HCT116 (cell line): ENCODE measurements around the gene ACOT7. TPM values are rescaled to one million over a fixed set of nuclear protein-coding genes. Genes with fewer than 3 reads are reported as not detected.
A peak's percentile ranks its signal among the peaks of the same experiment; 100 is the strongest.

Source experiments
- ATAC-seq: fragments of 200-7000 bp; cut with Tn5 transposase; 2 replicates; pipeline ENCODE4 v1.9.1; 2020; ENCODE audit warnings: mild to moderate bottlenecking, moderate library complexity
- BruUV-seq: library from RNA; stranded (reverse); fragments of 400-500 nt; replicated peaks from 2 replicates; lab custom pipeline; 2021; lab: Mats Ljungman, UMichigan
- CTCF ChIA-PET: fragments of 300-600 bp; sonication (Branson Sonifier 250); formaldehyde crosslinking; loops from one replicate; lab custom pipeline; 2021; ENCODE audit warnings: antibody characterized with exemption; lab: Charles Lee
- POLR2A ChIA-PET: fragments of 300-600, 350-600 bp; sonication (Branson Sonifier 250); formaldehyde crosslinking; loops from one replicate; lab custom pipeline; 2021; ENCODE audit warnings: antibody characterized with exemption; lab: Charles Lee
- RAD21 ChIA-PET, 2 experiments: fragments of 300-600 bp; sonication (Branson Sonifier 250); formaldehyde crosslinking; loops; one replicate each; lab custom pipeline; 2023; ENCODE audit warnings: low total read pairs in 2 of 2; ENCODE audit not compliant: uncharacterized antibody in 2 of 2, unreplicated experiment in 2 of 2, low non-redundant PET in 1 of 2; lab: Charles Lee
- DNase-seq: peaks from one replicate; pipeline ENCODE4 v3.0.0-alpha.2; 2010; ENCODE audit warnings: low read depth, low spot score
- H2AFZ ChIP-seq: fragments of 200-600 bp; shearing (Covaris generic), sonication (generic); 2 replicates; pipeline ENCODE4 v1.6.1; 2017; ENCODE audit warnings: low read depth, mixed run types, mixed read lengths, antibody characterized with exemption, low read length; ENCODE audit not compliant: poor library complexity, severe bottlenecking
- H3K27ac ChIP-seq: 2 replicates; pipeline ENCODE4 v1.5.1; 2012; ENCODE audit warnings: low read depth, low read length
- H3K27me3 ChIP-seq: fragments of 200-600 bp; sonication (generic); 2 replicates; pipeline ENCODE4 v1.6.1; 2016; ENCODE audit warnings: mixed run types, low read length, mixed read lengths; ENCODE audit not compliant: insufficient read depth
- H3K36me3 ChIP-seq, 2 experiments: fragments of 200-500 bp in 1 of 2; fragments of 200-600 bp in 1 of 2; sonication (Bioruptor generic) in 1 of 2; sonication (generic) in 1 of 2; 2 replicates each; pipeline versions ENCODE4 v1.5.1 to v1.6.1; 2014 to 2016; ENCODE audit warnings: low read length in 2 of 2, inconsistent platforms in 1 of 2, mixed read lengths in 1 of 2, mixed run types in 1 of 2; ENCODE audit not compliant: insufficient read depth in 2 of 2, control insufficient read depth in 1 of 2
- H3K4me1 ChIP-seq, 2 experiments: fragments of 200-600 bp in 1 of 2; sonication (generic) in 1 of 2; 2 replicates each; pipeline versions ENCODE4 v1.5.1 to v1.6.1; 2012 to 2017; ENCODE audit warnings: low read length in 2 of 2, inconsistent platforms in 1 of 2, mild to moderate bottlenecking in 1 of 2, mixed read lengths in 1 of 2, mixed run types in 1 of 2, moderate library complexity in 1 of 2; ENCODE audit not compliant: insufficient read depth in 2 of 2, control insufficient read depth in 1 of 2
- H3K4me2 ChIP-seq: fragments of 200-600 bp; sonication (generic); 2 replicates; pipeline ENCODE4 v1.6.1; 2017; ENCODE audit warnings: mixed run types, low read length, mixed read lengths
- H3K4me3 ChIP-seq, 2 experiments: fragments of 200-600 bp in 1 of 2; sonication (generic) in 1 of 2; replicated peaks in 1 of 2; 2 replicates each; pipeline ENCODE4 v1.5.1; 2011 to 2016; ENCODE audit warnings: low read length in 2 of 2, control low read depth in 1 of 2, low read depth in 1 of 2, mild to moderate bottlenecking in 1 of 2, mixed read lengths in 1 of 2, mixed run types in 1 of 2
- H3K79me2 ChIP-seq: fragments of 200-600 bp; sonication (generic); 2 replicates; pipeline ENCODE4 v1.6.1; 2017; ENCODE audit warnings: mild to moderate bottlenecking, mixed run types, low read length, moderate library complexity, mixed read lengths; ENCODE audit not compliant: insufficient read depth
- H3K9ac ChIP-seq: fragments of 200-600 bp; sonication (generic); 2 replicates; pipeline ENCODE4 v1.6.1; 2016; ENCODE audit warnings: low read length, mixed read lengths
- H3K9me2 ChIP-seq: fragments of 200-600 bp; sonication (generic), shearing (Covaris generic); 2 replicates; pipeline ENCODE4 v1.6.1; 2017; ENCODE audit warnings: mixed run types, mild to moderate bottlenecking, moderate library complexity; ENCODE audit not compliant: insufficient read depth
- H3K9me3 ChIP-seq, 2 experiments: fragments of 200-500 bp in 1 of 2; fragments of 200-600 bp in 1 of 2; sonication (Bioruptor generic) in 1 of 2; sonication (generic) in 1 of 2; 2 replicates each; pipeline ENCODE4 v1.6.1; 2014 to 2017; ENCODE audit warnings: low read length in 2 of 2, mixed read lengths in 2 of 2, inconsistent platforms in 1 of 2, low read depth in 1 of 2, mild to moderate bottlenecking in 1 of 2, mixed run types in 1 of 2, moderate library complexity in 1 of 2; ENCODE audit not compliant: control insufficient read depth in 1 of 2, insufficient read depth in 1 of 2
- H4K20me1 ChIP-seq: fragments of 200-600 bp; sonication (generic), shearing (Covaris generic); 2 replicates; pipeline ENCODE4 v1.6.1; 2017; ENCODE audit warnings: mixed run types, mild to moderate bottlenecking, moderate library complexity; ENCODE audit not compliant: insufficient read depth
- CBX3 ChIP-seq: IDR thresholded peaks from 2 replicates; pipeline ENCODE4 v1.6.1; 2012; ENCODE audit warnings: low read depth
- EZH2phosphoT487 ChIP-seq: fragments of 200-600 bp; IDR thresholded peaks from 2 replicates; pipeline ENCODE4 v1.6.1; 2018; ENCODE audit warnings: antibody characterized with exemption, borderline replicate concordance
- POLR2A ChIP-seq: IDR thresholded peaks from 2 replicates; pipeline ENCODE4 v1.7.0; 2011; ENCODE audit warnings: borderline replicate concordance; ENCODE audit not compliant: insufficient read depth, insufficient read length; ENCODE audit errors: extremely low read depth
- POLR2AphosphoS5 ChIP-seq: IDR thresholded peaks from 2 replicates; pipeline ENCODE4 v1.6.1; 2011; ENCODE audit warnings: mild to moderate bottlenecking, low read depth, low read length, moderate library complexity
- SRF ChIP-seq: IDR thresholded peaks from 2 replicates; pipeline ENCODE4 v1.6.1; 2012; ENCODE audit warnings: low read depth
- TCF7L2 ChIP-seq: IDR thresholded peaks from 2 replicates; pipeline ENCODE4 v1.7.0; 2011; ENCODE audit warnings: borderline replicate concordance, inconsistent platforms; ENCODE audit not compliant: insufficient read depth, insufficient read length; ENCODE audit errors: extremely low read depth
- intact Hi-C: fragments of 100-400 bp; cut with micrococcal nuclease; formaldehyde crosslinking; loops from 2 replicates; pipeline ENCODE4 v1.10.0; 2022
- total RNA-seq: library from RNA; stranded (reverse); gene quantifications from one replicate; pipeline ENCODE4 v1.2.1, GENCODE V29; 2021; ENCODE audit not compliant: unreplicated experiment
- TF ChIP-seq, protein P1 (sequence below): IDR thresholded peaks from 2 replicates; pipeline ENCODE4 v1.6.1; 2012
- TF ChIP-seq, protein P2 (sequence below), 3 experiments: fragments of 200-600 bp in 1 of 3; sonication (generic) in 1 of 3; IDR thresholded peaks in 2 of 3; conservative IDR thresholded peaks in 1 of 3; 2 replicates each; pipeline ENCODE4 v1.5.1; 2012 to 2017; ENCODE audit warnings: low read depth in 2 of 3, low read length in 2 of 3, antibody characterized with exemption in 1 of 3, borderline replicate concordance in 1 of 3, control low read depth in 1 of 3, mild to moderate bottlenecking in 1 of 3, mixed read lengths in 1 of 3, mixed run types in 1 of 3, moderate library complexity in 1 of 3; ENCODE audit not compliant: insufficient read depth in 1 of 3

ACOT7 gene
- total RNA-seq, 1 experiment from 2014 or later = 162 TPM

DNA sequence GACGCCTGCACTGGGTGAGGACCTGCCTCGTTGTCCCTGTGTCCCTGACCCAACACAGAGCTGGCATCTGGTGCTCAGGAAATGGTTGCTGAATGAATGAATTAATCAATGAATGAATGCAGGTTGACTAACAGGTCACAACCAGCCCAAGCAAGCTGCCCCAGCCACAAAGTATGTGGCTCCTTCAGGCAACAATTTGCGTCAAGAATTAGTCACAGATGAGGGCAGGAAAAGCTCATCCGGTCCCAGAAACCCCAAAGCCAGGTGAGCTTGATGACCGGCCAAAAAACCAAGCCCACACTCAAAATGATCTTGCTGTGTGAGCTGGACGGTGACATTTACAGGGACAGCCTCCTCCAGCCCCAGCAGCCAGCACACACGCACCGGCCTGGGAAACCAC lies 92.0 kb downstream of the ACOT7 start:
- Histone ChIP-seq H3K9me3 (no peaks in the 10 kb centered on the region), H2AFZ (no peak overlapping the region), H3K4me3 (no peak overlapping the region), H3K36me3 (no peaks in the 10 kb centered on the region), H3K79me2 (no peaks in the 10 kb centered on the region), H3K9me2 (no peaks in the 10 kb centered on the region), H3K4me1 (peaks cover 0 to 9% of the 10 kb centered on the region in 2 experiments; a peak in 1 of 4 replicates), H3K27me3 (no peaks in the 10 kb centered on the region), H3K27ac (no peak overlapping the region), H3K9ac (no peak overlapping the region), H3K4me2 (no peak overlapping the region), H4K20me1 (no peaks in the 10 kb centered on the region)
- TF ChIP-seq EZH2phosphoT487 (no peak), SRF (no peak), POLR2AphosphoS5 (no peak), POLR2A (no peak), TCF7L2 (no peak), CBX3 (no peak)
- TF ChIP-seq, protein P1, sequence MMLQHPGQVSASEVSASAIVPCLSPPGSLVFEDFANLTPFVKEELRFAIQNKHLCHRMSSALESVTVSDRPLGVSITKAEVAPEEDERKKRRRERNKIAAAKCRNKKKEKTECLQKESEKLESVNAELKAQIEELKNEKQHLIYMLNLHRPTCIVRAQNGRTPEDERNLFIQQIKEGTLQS = no peak
- ChIA-PET CTCF (no interaction called here), POLR2A (no interaction called here), RAD21 (no interaction called here)
- BruUV-seq = no TSS peak
- intact Hi-C loops = no loop called here
- peak; percentile 20; the same call in 1 of the 2 replicates for ATAC-seq
- DNase-seq = no peak

DNA sequence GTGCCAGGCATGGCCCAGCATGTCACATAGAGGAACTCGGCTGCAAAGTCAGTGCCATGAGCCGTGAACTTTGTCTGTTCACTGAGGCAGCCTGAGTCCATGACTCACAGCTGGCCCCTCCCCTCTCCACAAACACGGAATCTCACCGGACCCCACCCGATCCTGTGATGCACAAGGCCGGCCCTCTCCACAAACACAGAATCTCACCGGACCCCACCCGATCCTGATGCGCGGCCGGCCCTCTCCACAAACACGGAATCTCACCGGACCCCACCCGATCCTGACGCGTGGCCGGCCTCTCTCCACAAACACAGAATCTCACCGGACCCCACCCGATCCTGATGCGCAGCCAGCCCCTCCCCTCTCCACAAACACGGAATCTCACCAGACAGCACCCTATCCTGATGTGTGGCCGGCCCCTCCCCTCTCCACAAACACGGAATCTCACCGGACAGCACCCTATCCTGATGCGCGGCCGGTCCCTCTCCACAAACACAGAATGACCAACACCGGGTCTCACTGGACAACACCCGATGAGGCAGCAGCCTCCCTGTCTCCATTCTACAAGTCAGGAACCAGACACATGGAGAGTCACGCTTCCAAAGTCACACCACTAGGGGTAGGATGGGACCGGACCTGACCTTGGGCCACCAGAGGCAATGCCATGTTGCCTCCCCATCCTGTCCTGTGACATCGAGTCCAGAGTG lies 93.1 kb downstream of the ACOT7 start:
- ChIA-PET RAD21 (no interaction called here), POLR2A (no interaction called here), CTCF (no interaction called here)
- Histone ChIP-seq H3K27ac (no peak overlapping the region), H3K9me2 (no peaks in the 10 kb centered on the region), H3K9ac (no peak overlapping the region), H2AFZ (no peak overlapping the region), H3K4me1 (peaks cover 0 to 9% of the 10 kb centered on the region in 2 experiments; a peak in 1 of 4 replicates), H3K36me3 (no peaks in the 10 kb centered on the region), H4K20me1 (no peaks in the 10 kb centered on the region), H3K27me3 (no peaks in the 10 kb centered on the region), H3K9me3 (no peaks in the 10 kb centered on the region), H3K79me2 (no peaks in the 10 kb centered on the region), H3K4me2 (no peak overlapping the region), H3K4me3 (no peak overlapping the region)
- peak; percentile 67 for ATAC-seq
- TF ChIP-seq, protein P2, sequence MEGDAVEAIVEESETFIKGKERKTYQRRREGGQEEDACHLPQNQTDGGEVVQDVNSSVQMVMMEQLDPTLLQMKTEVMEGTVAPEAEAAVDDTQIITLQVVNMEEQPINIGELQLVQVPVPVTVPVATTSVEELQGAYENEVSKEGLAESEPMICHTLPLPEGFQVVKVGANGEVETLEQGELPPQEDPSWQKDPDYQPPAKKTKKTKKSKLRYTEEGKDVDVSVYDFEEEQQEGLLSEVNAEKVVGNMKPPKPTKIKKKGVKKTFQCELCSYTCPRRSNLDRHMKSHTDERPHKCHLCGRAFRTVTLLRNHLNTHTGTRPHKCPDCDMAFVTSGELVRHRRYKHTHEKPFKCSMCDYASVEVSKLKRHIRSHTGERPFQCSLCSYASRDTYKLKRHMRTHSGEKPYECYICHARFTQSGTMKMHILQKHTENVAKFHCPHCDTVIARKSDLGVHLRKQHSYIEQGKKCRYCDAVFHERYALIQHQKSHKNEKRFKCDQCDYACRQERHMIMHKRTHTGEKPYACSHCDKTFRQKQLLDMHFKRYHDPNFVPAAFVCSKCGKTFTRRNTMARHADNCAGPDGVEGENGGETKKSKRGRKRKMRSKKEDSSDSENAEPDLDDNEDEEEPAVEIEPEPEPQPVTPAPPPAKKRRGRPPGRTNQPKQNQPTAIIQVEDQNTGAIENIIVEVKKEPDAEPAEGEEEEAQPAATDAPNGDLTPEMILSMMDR (IDR thresholded peaks at IDR 0.05 in 2 of 3, conservative IDR thresholded peaks at IDR 0.05 in 1 of 3; ENCODE audit: borderline replicate concordance in 1 of 3, insufficient read depth in 1 of 3, low read depth in 2 of 3, low read length in 2 of 3) = peak in 1 of 3 experiments; percentile 25; a peak in 1 of 6 replicates
- TF ChIP-seq TCF7L2 = no peak
- intact Hi-C loops = no loop called here
- BruUV-seq = no TSS peak
- no peak for DNase-seq
